Stimulated activated naive CD4-positive, alpha-beta T cell treated with Interleukin-2 at 50 U/mL for 16 hours (primary cell): ENCODE results near the gene STARD9.

ENCODE experiments used
- DNase-seq: peaks from one replicate; lab custom pipeline; 2025; lab: John Stamatoyannopoulos, UW

STARD9 gene

GRCh38 chr15:42627485-42627884, 52.1 kb downstream of the STARD9 start:
- DNase-seq: no peak

GRCh38 chr15:42628761-42629160, 53.4 kb downstream of the STARD9 start:
- DNase-seq: no peak

GRCh38 chr15:42632105-42632675, 56.8 kb downstream of the STARD9 start:
- DNase-seq: no peak

GRCh38 chr15:42640109-42640508, 64.7 kb downstream of the STARD9 start:
- DNase-seq: no peak

- peak; percentile 20 for DNase-seq
These were observed 75.0 kb downstream of the STARD9 start for GRCh38 chr15:42650208-42651066.

GRCh38 chr15:42665827-42666226, 90.4 kb downstream of the STARD9 start:
- DNase-seq: no peak

GRCh38 chr15:42667855-42668254, 92.4 kb downstream of the STARD9 start:
- DNase-seq: no peak

GRCh38 chr15:42670451-42670850, 95.0 kb downstream of the STARD9 start:
- no peak for DNase-seq

- no peak for DNase-seq
These were observed 97.0 kb downstream of the STARD9 start for GRCh38 chr15:42672444-42672843.

- no peak for DNase-seq
These were observed 99.1 kb downstream of the STARD9 start for GRCh38 chr15:42674472-42674871.

GRCh38 chr15:42675021-42675420, 99.6 kb downstream of the STARD9 start:
- no peak for DNase-seq

GRCh38 chr15:42679285-42680141, 104.1 kb downstream of the STARD9 start:
- DNase-seq: no peak

GRCh38 chr15:42680142-42680482, 104.7 kb downstream of the STARD9 start:
- peak; percentile 9 for DNase-seq

GRCh38 chr15:42681119-42681518, 105.7 kb downstream of the STARD9 start:
- DNase-seq: no peak

- no peak for DNase-seq
These were observed 110.9 kb downstream of the STARD9 start for GRCh38 chr15:42686281-42686680.

GRCh38 chr15:42687740-42688139, 112.3 kb downstream of the STARD9 start:
- DNase-seq: no peak

GRCh38 chr15:42688301-42688700, 112.9 kb downstream of the STARD9 start:
- DNase-seq: no peak

GRCh38 chr15:42691308-42691707, 115.9 kb downstream of the STARD9 start:
- no peak for DNase-seq

- DNase-seq: no peak
These were observed 116.4 kb downstream of the STARD9 start for GRCh38 chr15:42691770-42692169.

- no peak for DNase-seq
These were observed 117.1 kb downstream of the STARD9 start for GRCh38 chr15:42692536-42692935.

GRCh38 chr15:42692997-42693396, 117.6 kb downstream of the STARD9 start:
- no peak for DNase-seq

GRCh38 chr15:42693496-42693895, 118.1 kb downstream of the STARD9 start:
- DNase-seq: no peak

- DNase-seq: no peak
These were observed 118.5 kb downstream of the STARD9 start for GRCh38 chr15:42693942-42694341.
